CD8-positive, alpha-beta memory T cell (primary cell): Measurements from ENCODE around the gene DNMT3L. TPM values are rescaled to one million over a fixed set of nuclear protein-coding genes. Genes with fewer than 3 reads are reported as not detected.

ENCODE experiments used
- CTCF ChIA-PET: fragments of 350-600 bp; sonication (Branson Sonifier 250); formaldehyde crosslinking; loops from one replicate; lab custom pipeline; 2021; ENCODE audit warnings: antibody characterized with exemption; lab: Charles Lee
- POLR2A ChIA-PET: fragments of 350-600 bp; sonication (Branson Sonifier 250); formaldehyde crosslinking; loops from one replicate; lab custom pipeline; 2021; ENCODE audit warnings: antibody characterized with exemption; lab: Charles Lee
- DNase-seq, 5 donors: peaks; one replicate each; pipeline versions ENCODE4 v3.0.0 to v3.0.0-alpha.2; 2020 to 2022; ENCODE audit warnings: mixed read lengths in 1 of 5
- H3K27ac ChIP-seq: one replicate; pipeline ENCODE4 v1.7.0; 2013; ENCODE audit warnings: low read depth, mild to moderate bottlenecking, low read length, moderate library complexity
- H3K27me3 ChIP-seq: 2 replicates; pipeline ENCODE4 v1.7.0; 2013; ENCODE audit warnings: low read length, mild to moderate bottlenecking; ENCODE audit not compliant: insufficient read depth, poor library complexity, severe bottlenecking
- H3K36me3 ChIP-seq: 2 replicates; pipeline ENCODE4 v1.7.0; 2013; ENCODE audit warnings: mild to moderate bottlenecking, low read length, moderate library complexity; ENCODE audit not compliant: insufficient read depth
- H3K4me1 ChIP-seq: 2 replicates; pipeline ENCODE4 v1.7.0; 2013; ENCODE audit warnings: mild to moderate bottlenecking, low read length, moderate library complexity; ENCODE audit not compliant: insufficient read depth
- H3K4me3 ChIP-seq: 2 replicates; pipeline ENCODE4 v1.7.0; 2013; ENCODE audit warnings: mild to moderate bottlenecking, low read length
- H3K9me3 ChIP-seq: 2 replicates; pipeline ENCODE4 v1.7.0; 2013; ENCODE audit warnings: mild to moderate bottlenecking, low read length
- H3K27ac Mint-ChIP-seq, 8 donors: one replicate each; pipeline ENCODE4 v1.8.0; 2020 to 2021; ENCODE audit warnings: mixed read lengths in 8 of 8, mild to moderate bottlenecking in 6 of 8, inconsistent platforms in 3 of 8, moderate library complexity in 3 of 8
- H3K27me3 Mint-ChIP-seq, 2 donors: one replicate each; pipeline ENCODE4 v1.8.0; 2020 to 2021; ENCODE audit warnings: mixed read lengths in 2 of 2, mild to moderate bottlenecking in 1 of 2, moderate library complexity in 1 of 2
- H3K36me3 Mint-ChIP-seq, 3 donors: one replicate each; pipeline ENCODE4 v1.8.0; 2020 to 2021; ENCODE audit warnings: mixed read lengths in 3 of 3, inconsistent platforms in 1 of 3, mild to moderate bottlenecking in 1 of 3
- H3K4me1 Mint-ChIP-seq, 3 donors: one replicate each; pipeline ENCODE4 v1.8.0; 2020 to 2021; ENCODE audit warnings: mixed read lengths in 3 of 3, inconsistent platforms in 1 of 3, mild to moderate bottlenecking in 1 of 3
- H3K4me3 Mint-ChIP-seq, 7 donors: one replicate each; pipeline ENCODE4 v1.8.0; 2020 to 2021; ENCODE audit warnings: mixed read lengths in 7 of 7, mild to moderate bottlenecking in 6 of 7, moderate library complexity in 4 of 7, inconsistent platforms in 2 of 7
- H3K9me3 Mint-ChIP-seq, 5 donors: one replicate each; pipeline ENCODE4 v1.8.0; 2020 to 2022; ENCODE audit warnings: mixed read lengths in 5 of 5, mild to moderate bottlenecking in 3 of 5, moderate library complexity in 2 of 5, inconsistent platforms in 1 of 5
- polyA plus RNA-seq: library from polyadenylated mRNA; unstranded; fragments of 300-500 nt; fragmentation: Illumina TruSeq; gene quantifications from one replicate; pipeline ENCODE4 v1.2.3, GENCODE V29; 2021
- total RNA-seq, 2 experiments: library from RNA; stranded (reverse); gene quantifications; one replicate each; pipeline ENCODE4 v1.2.3, GENCODE V29; 2021

DNMT3L gene
- total and polyA plus RNA-seq, 3 experiments from 2014 or later, result not detected

- Mint-ChIP-seq H3K4me1 (peaks cover 30 to 59% (median 40%) of the 10 kb centered on the region in 3 donors), H3K4me3 (peak overlapping the region; percentile 48 to 86 (median 66)), H3K9me3 (no peaks in the 10 kb centered on the region), H3K27ac (peak overlapping the region in 7 of 8 donors; percentile 47 to 87 (median 72)), H3K27me3 (no peaks in the 10 kb centered on the region), H3K36me3 (peaks cover 0 to 3% (median 0%) of the 10 kb centered on the region in 3 donors)
- Histone ChIP-seq H3K4me3 (no peak overlapping the region), H3K4me1 (peaks cover 57% of the 10 kb centered on the region), H3K36me3 (no peaks in the 10 kb centered on the region), H3K9me3 (no peaks in the 10 kb centered on the region), H3K27me3 (no peaks in the 10 kb centered on the region), H3K27ac (no peak overlapping the region)
- ChIA-PET POLR2A (no interaction called here), CTCF (interaction anchor here (0.7 to 2.4 kb wide), 13 partner anchors 10 to 285 kb away, joined by 3 to 11 read pairs (median 4); no protein-coding TSS in a partner anchor)
- DNase-seq, result peak; percentile 58 to 78 (median 63)
These were observed 36.0 kb upstream of the DNMT3L start for GRCh38 chr21:44297525-44298290.

DNA sequence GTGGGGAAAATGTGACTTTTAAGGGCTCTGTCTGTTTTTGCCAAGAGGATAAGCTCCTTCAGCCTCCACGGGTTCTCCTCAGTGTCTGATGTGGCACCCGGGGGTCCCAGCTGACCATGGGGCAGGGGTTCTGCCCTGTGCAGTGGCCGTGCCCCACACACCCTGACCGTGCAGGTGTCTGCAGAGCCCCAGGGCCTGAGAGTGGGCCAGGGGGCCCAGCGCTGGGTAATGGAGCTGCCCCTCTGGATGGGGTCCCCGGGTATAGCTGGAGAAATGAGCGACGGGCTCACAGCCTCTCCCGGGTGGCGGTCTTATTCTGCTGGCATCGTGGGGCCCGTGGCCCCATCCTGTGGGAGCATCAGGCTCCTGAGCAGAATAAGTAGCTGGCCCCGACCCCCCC lies 35.2 kb upstream of the DNMT3L start:
- no peaks in the 10 kb centered on the region for H3K27me3 Mint-ChIP-seq
- Histone ChIP-seq H3K27ac (no peak overlapping the region), H3K4me3 (no peak overlapping the region), H3K27me3 (no peaks in the 10 kb centered on the region), H3K36me3 (no peaks in the 10 kb centered on the region), H3K4me1 (peaks cover 49% of the 10 kb centered on the region), H3K9me3 (no peaks in the 10 kb centered on the region)
- peaks cover 24 to 55% (median 32%) of the 10 kb centered on the region in 3 donors for H3K4me1 Mint-ChIP-seq
- H3K27ac Mint-ChIP-seq, result no peak overlapping the region
- POLR2A ChIA-PET, result no interaction called here
- DNase-seq, result no peak
- no peaks in the 10 kb centered on the region for H3K9me3 Mint-ChIP-seq
- H3K4me3 Mint-ChIP-seq, result no peak overlapping the region
- H3K36me3 Mint-ChIP-seq, result peaks cover 0 to 3% (median 0%) of the 10 kb centered on the region in 3 donors
- CTCF ChIA-PET, result interaction anchor here (0.7 to 2.4 kb wide), 8 partner anchors 9 to 284 kb away, joined by 3 to 11 read pairs (median 4); no protein-coding TSS in a partner anchor

DNA sequence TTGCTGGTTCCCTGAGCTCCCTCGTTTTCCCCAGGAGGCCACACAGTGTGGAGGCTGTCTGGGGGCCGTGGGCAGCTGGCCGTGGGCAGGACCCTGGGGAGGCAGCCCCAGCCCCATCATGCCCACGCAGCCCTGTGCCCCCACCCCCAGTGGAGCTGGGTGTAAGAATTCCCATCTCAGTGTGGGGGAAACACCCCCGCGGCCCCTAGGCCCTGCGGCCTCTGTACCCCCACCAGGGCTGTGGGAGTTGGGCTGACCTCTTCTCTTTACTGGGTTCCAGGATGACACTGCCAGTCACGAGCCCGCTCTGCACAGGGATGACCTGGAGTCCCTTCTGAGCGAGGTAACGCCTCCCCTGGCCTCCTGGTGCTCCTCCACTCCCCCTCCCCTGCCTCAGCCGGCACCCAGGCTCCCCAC lies 34.4 kb upstream of the DNMT3L start:
- H3K36me3 ChIP-seq, result no peaks in the 10 kb centered on the region
- H3K4me1 ChIP-seq, result peaks cover 41% of the 10 kb centered on the region
- no peak overlapping the region for H3K4me3 Mint-ChIP-seq
- peaks cover 0 to 3% (median 0%) of the 10 kb centered on the region in 3 donors for H3K36me3 Mint-ChIP-seq
- H3K4me1 Mint-ChIP-seq, result peaks cover 21 to 47% (median 27%) of the 10 kb centered on the region in 3 donors
- H3K27me3 Mint-ChIP-seq, result no peaks in the 10 kb centered on the region
- DNase-seq, result no peak
- no peaks in the 10 kb centered on the region for H3K9me3 Mint-ChIP-seq
- CTCF ChIA-PET, result interaction anchor here (0.9 to 2.4 kb wide), 2 partner anchors 9 to 12 kb away, joined by 3 to 11 read pairs; no protein-coding TSS in a partner anchor
- no peaks in the 10 kb centered on the region for H3K9me3 ChIP-seq
- no peak overlapping the region for H3K27ac Mint-ChIP-seq
- H3K27me3 ChIP-seq, result no peaks in the 10 kb centered on the region
- POLR2A ChIA-PET, result no interaction called here
- H3K27ac ChIP-seq, result no peak overlapping the region
- H3K4me3 ChIP-seq, result no peak overlapping the region

- H3K9me3 ChIP-seq, result no peaks in the 10 kb centered on the region
- peaks cover 37% of the 10 kb centered on the region for H3K4me1 ChIP-seq
- no peak overlapping the region for H3K4me3 Mint-ChIP-seq
- H3K4me3 ChIP-seq, result no peak overlapping the region
- H3K27ac ChIP-seq, result no peak overlapping the region
- peaks cover 0 to 3% (median 0%) of the 10 kb centered on the region in 3 donors for H3K36me3 Mint-ChIP-seq
- POLR2A ChIA-PET, result interaction anchor here (0.6 kb wide), 1 partner anchor 24 kb away, joined by 8 read pairs; no protein-coding TSS in a partner anchor
- H3K4me1 Mint-ChIP-seq, result peaks cover 18 to 42% (median 23%) of the 10 kb centered on the region in 3 donors
- DNase-seq, result no peak
- no peak overlapping the region for H3K27ac Mint-ChIP-seq
- no peaks in the 10 kb centered on the region for H3K9me3 Mint-ChIP-seq
- H3K36me3 ChIP-seq, result no peaks in the 10 kb centered on the region
- no peaks in the 10 kb centered on the region for H3K27me3 ChIP-seq
- no peaks in the 10 kb centered on the region for H3K27me3 Mint-ChIP-seq
- CTCF ChIA-PET, result interaction anchor here (0.9 kb wide), 1 partner anchor 8 kb away, joined by 3 read pairs; no protein-coding TSS in a partner anchor
These were observed 33.9 kb upstream of the DNMT3L start for GRCh38 chr21:44295646-44296045.

- CTCF ChIA-PET, result no interaction called here
- Mint-ChIP-seq H3K4me1 (peaks cover 20 to 41% (median 22%) of the 10 kb centered on the region in 3 donors), H3K27ac (peak overlapping the region in 1 of 8 donors; percentile 36), H3K36me3 (peaks cover 0 to 3% (median 0%) of the 10 kb centered on the region in 3 donors), H3K27me3 (no peaks in the 10 kb centered on the region), H3K4me3 (peak overlapping the region in 2 of 7 donors; percentile 32 to 39), H3K9me3 (no peaks in the 10 kb centered on the region)
- Histone ChIP-seq H3K4me3 (no peak overlapping the region), H3K36me3 (no peaks in the 10 kb centered on the region), H3K9me3 (no peaks in the 10 kb centered on the region), H3K27ac (no peak overlapping the region), H3K27me3 (no peaks in the 10 kb centered on the region), H3K4me1 (peaks cover 36% of the 10 kb centered on the region)
- DNase-seq, result peak in 1 of 5 donors; percentile 22
- POLR2A ChIA-PET, result interaction anchor here (0.6 kb wide), 1 partner anchor 24 kb away, joined by 8 read pairs; no protein-coding TSS in a partner anchor
These were observed 33.5 kb upstream of the DNMT3L start for GRCh38 chr21:44295163-44295573.

DNA sequence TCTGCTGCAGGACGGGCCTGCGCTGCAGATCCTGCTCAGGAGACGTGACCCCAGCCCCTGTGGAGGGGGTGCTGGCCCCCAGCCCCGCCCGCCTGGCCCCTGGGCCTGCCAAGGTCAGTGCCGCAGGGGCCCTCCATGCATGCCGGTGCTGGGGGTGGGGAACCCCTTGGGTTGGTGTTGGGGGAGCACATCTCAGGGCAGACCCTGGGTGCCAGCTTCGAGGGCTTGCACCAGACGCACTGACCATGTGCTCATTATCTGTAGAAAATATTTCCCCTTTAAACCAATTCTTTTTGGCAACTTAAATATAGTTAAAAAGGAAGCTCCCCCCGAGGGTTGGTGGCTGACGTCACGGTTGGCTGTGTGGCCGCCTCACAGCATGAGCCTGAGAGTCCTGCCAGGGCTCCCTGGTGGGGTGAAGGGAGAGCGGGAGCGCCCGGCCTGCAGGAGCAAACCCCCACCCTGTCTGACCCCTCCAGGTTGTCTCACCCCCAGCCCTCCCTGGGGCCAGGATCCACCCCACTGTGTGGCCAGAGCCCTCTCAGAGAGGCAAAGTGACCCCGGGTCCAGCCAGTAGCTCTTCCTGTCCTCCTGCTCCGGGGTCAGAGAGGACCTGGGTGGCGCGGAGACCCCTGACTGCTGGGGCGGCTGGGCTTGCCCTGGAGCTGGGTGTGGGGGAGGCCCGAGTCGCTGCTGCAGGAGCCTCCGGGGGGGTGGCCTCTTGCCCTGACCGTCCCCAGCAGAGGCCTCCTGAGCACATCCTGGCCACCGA lies 32.9 kb upstream of the DNMT3L start:
- H3K4me3 ChIP-seq, result no peak overlapping the region
- Mint-ChIP-seq H3K9me3 (no peaks in the 10 kb centered on the region), H3K36me3 (peaks cover 0 to 3% (median 0%) of the 10 kb centered on the region in 3 donors), H3K27me3 (no peaks in the 10 kb centered on the region), H3K27ac (peak overlapping the region in 3 of 8 donors; percentile 17 to 61 (median 53)), H3K4me1 (peaks cover 20 to 41% (median 22%) of the 10 kb centered on the region in 3 donors), H3K4me3 (no peak overlapping the region)
- peak in 2 of 5 donors; percentile 14 to 43 for DNase-seq
- H3K36me3 ChIP-seq, result no peaks in the 10 kb centered on the region
- POLR2A ChIA-PET, result no interaction called here
- H3K9me3 ChIP-seq, result no peaks in the 10 kb centered on the region
- CTCF ChIA-PET, result no interaction called here
- H3K27ac ChIP-seq, result no peak overlapping the region
- peaks cover 36% of the 10 kb centered on the region for H3K4me1 ChIP-seq
- H3K27me3 ChIP-seq, result no peaks in the 10 kb centered on the region

DNA sequence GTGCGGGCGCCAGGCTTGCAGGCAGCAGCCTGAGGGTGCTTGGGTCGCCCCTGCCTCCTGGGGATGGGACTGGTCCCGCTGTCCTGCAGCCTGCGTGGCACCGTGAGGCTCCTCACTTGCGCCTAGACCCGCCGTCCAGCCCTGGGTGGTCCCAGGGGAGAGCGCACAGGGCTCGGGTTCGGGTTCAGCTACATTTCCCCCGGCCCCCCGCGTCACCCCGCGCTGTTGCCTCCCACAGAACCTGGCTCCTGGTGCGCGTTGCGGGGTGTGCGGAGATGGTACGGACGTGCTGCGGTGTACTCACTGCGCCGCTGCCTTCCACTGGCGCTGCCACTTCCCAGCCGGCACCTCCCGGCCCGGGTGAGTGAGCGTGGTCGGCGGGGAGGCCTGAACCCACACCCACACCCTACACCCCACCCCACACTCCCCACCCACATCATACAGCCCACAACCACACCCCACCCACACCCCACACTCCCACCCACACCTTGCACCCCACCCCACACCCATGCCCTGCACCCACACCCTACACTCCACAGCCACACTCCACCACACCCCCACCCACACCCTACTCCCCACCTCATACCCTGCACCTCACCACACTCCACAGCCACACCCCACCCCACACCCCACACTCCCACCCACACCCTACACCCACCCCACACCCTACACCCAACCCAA lies 32.0 kb upstream of the DNMT3L start:
- Histone ChIP-seq H3K27ac (no peak overlapping the region), H3K4me1 (peaks cover 31% of the 10 kb centered on the region), H3K36me3 (no peaks in the 10 kb centered on the region), H3K9me3 (no peaks in the 10 kb centered on the region), H3K27me3 (no peaks in the 10 kb centered on the region), H3K4me3 (no peak overlapping the region)
- H3K36me3 Mint-ChIP-seq, result no peaks in the 10 kb centered on the region
- ChIA-PET CTCF (no interaction called here), POLR2A (no interaction called here)
- H3K27ac Mint-ChIP-seq, result peak overlapping the region in 1 of 8 donors; percentile 33
- no peaks in the 10 kb centered on the region for H3K9me3 Mint-ChIP-seq
- H3K4me1 Mint-ChIP-seq, result peaks cover 14 to 35% (median 15%) of the 10 kb centered on the region in 3 donors
- H3K4me3 Mint-ChIP-seq, result peak overlapping the region in 1 of 7 donors; percentile 65
- H3K27me3 Mint-ChIP-seq, result no peaks in the 10 kb centered on the region
- peak in 4 of 5 donors; percentile 27 to 66 (median 59) for DNase-seq
